ENCODE data around the gene TMEM229A.

DNA sequence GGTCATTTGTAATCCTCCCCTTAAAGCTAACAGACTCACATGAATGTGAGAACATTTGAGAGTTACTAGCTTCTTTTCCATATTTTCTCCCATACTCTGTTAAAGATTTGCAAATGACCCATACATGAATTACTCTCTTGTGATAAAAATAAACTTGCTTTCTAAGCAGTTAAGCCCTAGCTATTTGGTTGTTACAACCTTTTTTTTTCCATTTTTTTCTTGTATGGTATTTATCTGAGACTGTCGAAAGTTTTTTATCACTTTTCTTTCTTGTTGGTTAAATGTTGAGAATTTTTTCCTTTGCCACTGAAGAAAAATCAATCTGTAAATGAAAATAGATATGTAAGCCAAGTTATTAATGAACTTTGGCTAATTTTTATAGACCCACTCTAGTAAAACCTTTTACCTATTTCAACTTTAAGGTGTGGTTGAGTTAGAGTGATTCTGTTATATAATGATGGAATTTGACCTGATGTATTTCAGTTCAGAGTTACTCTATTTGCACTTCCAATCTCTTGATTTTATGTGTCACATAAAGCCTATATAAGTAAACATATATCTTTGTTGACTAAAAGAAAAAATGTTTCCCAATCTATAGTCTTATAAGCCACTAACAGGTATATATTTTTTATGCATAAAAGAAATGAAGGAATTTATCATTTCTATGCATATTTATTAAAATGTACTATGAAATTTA lies 19.0 kb upstream of the TMEM229A start:
- no peak for TF ChIP-seq CTCF (IDR thresholded peaks at IDR 0.05 in 8 of 11, conservative IDR thresholded peaks at IDR 0.05 in 3 of 11)
- TF ChIP-seq POLR2AphosphoS5 (IDR thresholded peaks at IDR 0.05): no peak

Data from spleen (tissue), 7 donors.